ENCODE data around the gene ANKRD9. TPM values are rescaled to one million over a fixed set of nuclear protein-coding genes. Genes with fewer than 3 reads are reported as not detected.

The ANKRD9 gene
- total RNA-seq (2016; rRNA removed; fragmentation: Illumina TruSeq; extraction: Trizol) (5.7 and 10.0 TPM in 2 replicates), polyA plus RNA-seq (2011; rRNA removed) (15.0 and 23.2 TPM in 2 replicates), polyA minus RNA-seq (2011; rRNA and poly(A)+ RNA removed; ENCODE audit: low replicate concordance) (16.4 and 20.4 TPM in 2 replicates), Bru-seq, nascent RNA (percentile 47 among the genes with signal in this experiment), BruChase-seq, experiment 1, labeled RNA remaining after a 6-hour chase (percentile 72 among the genes with signal in this experiment), BruChase-seq, experiment 2, labeled RNA remaining after a 2-hour chase (percentile 60 among the genes with signal in this experiment)
- 14.3 and 16.0 TPM in 2 replicates for total RNA-seq (2016; cell fraction: cytosol; rRNA removed; fragmentation: Illumina TruSeq; extraction: Trizol; ENCODE audit: low read depth)
- 5.0 and 10.4 TPM in 2 replicates for total RNA-seq (2016; cell fraction: insoluble cytoplasmic fraction; rRNA removed; fragmentation: Illumina TruSeq; extraction: Trizol)
- 17.4 and 22.1 TPM in 2 replicates for total RNA-seq (2016; cell fraction: membrane; rRNA removed; fragmentation: Illumina TruSeq; extraction: Trizol)
- total RNA-seq (2016; cell fraction: nucleus; rRNA removed; fragmentation: Illumina TruSeq; extraction: Trizol) = 10.0 and 10.9 TPM in 2 replicates
- polyA plus RNA-seq (2011; cell fraction: cytosol; rRNA removed) = 15.5 and 27.2 TPM in 2 replicates
- polyA plus RNA-seq (2011; cell fraction: nucleus; rRNA removed) = 167 and 168 TPM in 2 replicates
- polyA plus RNA-seq (2012) = 10.5 and 17.4 TPM in 2 replicates
- polyA plus RNA-seq (2016; cell fraction: cytosol; fragmentation: Illumina TruSeq; extraction: Trizol; ENCODE audit: low read depth) = 15.9 and 17.0 TPM in 2 replicates
- 5.9 and 6.8 TPM in 2 replicates for polyA plus RNA-seq (2016; cell fraction: insoluble cytoplasmic fraction; fragmentation: Illumina TruSeq; extraction: Trizol; ENCODE audit: low read depth)
- polyA plus RNA-seq (2016; cell fraction: membrane; fragmentation: Illumina TruSeq; extraction: Trizol; ENCODE audit: low read depth) = 15.7 and 16.1 TPM in 2 replicates
- 29.1 and 29.7 TPM in 2 replicates for polyA plus RNA-seq (2016; cell fraction: nucleus; fragmentation: Illumina TruSeq; extraction: Trizol; ENCODE audit: insufficient read depth, low read depth)
- polyA minus RNA-seq (2011; cell fraction: cytosol; rRNA and poly(A)+ RNA removed) = 9.8 and 9.9 TPM in 2 replicates
- polyA minus RNA-seq (2011; cell fraction: nucleus; rRNA and poly(A)+ RNA removed) = 11.9 and 12.4 TPM in 2 replicates
- long read RNA-seq, experiment 1, full-length matches to known transcripts = 2 of 5 reads
- long read RNA-seq, experiment 1, partial matches to known transcripts = 0 of 5 reads
- long read RNA-seq, experiment 1, other reads (novel, unspliced or antisense) = 3 of 5 reads
- long read RNA-seq, experiment 2, full-length matches to known transcripts = 46 of 71 reads
- long read RNA-seq, experiment 2, partial matches to known transcripts = 1 of 71 reads
- long read RNA-seq, experiment 2, other reads (novel, unspliced or antisense) = 24 of 71 reads

- DNase-seq (ENCODE audit: low spot score) = peak; percentile 85
- CTCF ChIA-PET (ENCODE audit: low intra/inter-chr PET ratio, low total read pairs) = no interaction called here
- FAIRE-seq = no peak
- Histone ChIP-seq H3K27ac (ENCODE audit: extremely low read length, insufficient read depth, low read length) (peak within 1 kb of the TSS; percentile 80), H3K36me3 (replicated peaks in 1 of 2; ENCODE audit: control insufficient read depth in 1 of 2, insufficient read depth in 2 of 2, low read length in 2 of 2) (peaks cover 3 to 4% of the 10 kb centered on the region in 2 experiments; a peak in 1 of 5 replicates), H2AFZ (ENCODE audit: low read length) (no peak within 1 kb of the TSS), H3K79me2 (ENCODE audit: insufficient read depth, low read length) (no peaks in the 10 kb centered on the region), H3K4me1 (ENCODE audit: insufficient read depth, low read length) (peaks cover 55% of the 10 kb centered on the region), H3K4me2 (ENCODE audit: low read depth, low read length) (peak within 1 kb of the TSS; percentile 91), H3K9me3 (ENCODE audit: low read length) (no peaks in the 10 kb centered on the region), H4K20me1 (ENCODE audit: insufficient read depth, low read length) (no peaks in the 10 kb centered on the region), H3K27me3 (ENCODE audit: control insufficient read depth in 1 of 2, insufficient read depth in 2 of 2, low read length in 2 of 2) (no peaks in the 10 kb centered on the region; a peak in 2 of 5 replicates), H3K4me3 (replicated peaks in 1 of 3; ENCODE audit: insufficient read depth in 1 of 3, low read depth in 2 of 3, low read length in 3 of 3) (peak within 1 kb of the TSS; percentile 67 to 90 (median 84)), H3K9ac (ENCODE audit: insufficient read depth, low read depth, low read length) (peak within 1 kb of the TSS; percentile 80)
- no TSS peak for BruUV-seq (replicated peaks)
- peak; percentile 62 for ATAC-seq
- WGBS (ENCODE audit: low lambda C conversion rate) = 2% methylated on average over 7 of the region's 91 CpGs
- intact Hi-C loops (cut with micrococcal nuclease; ENCODE audit: unreplicated experiment) = loop anchor here (2.0 kb wide), 1 partner anchor 67 kb away; no protein-coding TSS in a partner anchor
- POLR2A ChIA-PET = interaction anchor here (0.7 to 1.2 kb wide), 11 partner anchors 9 to 173 kb away, joined by 3 to 8 read pairs (median 3); no protein-coding TSS in a partner anchor
- in situ Hi-C loops (cut with HindIII; ENCODE audit: extremely low pct_ligation_motif_present, low pct_unique_long_range_greater_than_20kb) = no loop called here
- TF ChIP-seq MIER2 (CRISPR knock-in tag; IDR thresholded peaks at IDR 0.05) = no peak
- no peak for TF ChIP-seq SIX1 (CRISPR knock-in tag; IDR thresholded peaks at IDR 0.05; ENCODE audit: borderline replicate concordance)
- TF ChIP-seq ZNF788 (CRISPR knock-in tag; IDR thresholded peaks at IDR 0.05; ENCODE audit: borderline replicate concordance) = peak; percentile 18; the same call in 1 of the 2 replicates
- no peak for TF ChIP-seq SYNCRIP (IDR thresholded peaks at IDR 0.05; ENCODE audit: insufficient read depth, low read depth, low read length)
- TF ChIP-seq ZNF792 (CRISPR knock-in tag; IDR thresholded peaks at IDR 0.05) = no peak
- 0 out of 2 replicates have a peak, but pooled peaks have one; percentile 55 for TF ChIP-seq ERF (CRISPR knock-in tag; IDR thresholded peaks at IDR 0.05)
- no peak for TF ChIP-seq ZBTB21 (CRISPR knock-in tag; IDR thresholded peaks at IDR 0.05)
- TF ChIP-seq ZSCAN5A (CRISPR knock-in tag; IDR thresholded peaks at IDR 0.05; ENCODE audit: borderline replicate concordance) = no peak
- peak; percentile 9; the same call in 1 of the 2 replicates for TF ChIP-seq ZSCAN25 (CRISPR knock-in tag; IDR thresholded peaks at IDR 0.05)
- TF ChIP-seq FOSL2 (CRISPR knock-in tag; IDR thresholded peaks at IDR 0.05) = 0 out of 2 replicates have a peak, but pooled peaks have one; percentile 1
- no peak for TF ChIP-seq ZNF18 (CRISPR knock-in tag; IDR thresholded peaks at IDR 0.05; ENCODE audit: insufficient replicate concordance)
- TF ChIP-seq ZNF331 (CRISPR knock-in tag; IDR thresholded peaks at IDR 0.05) = no peak
- no peak for TF ChIP-seq MTF2 (CRISPR knock-in tag; IDR thresholded peaks at IDR 0.05; ENCODE audit: borderline replicate concordance)
- no peak for TF ChIP-seq RELA (CRISPR knock-in tag; IDR thresholded peaks at IDR 0.05)
Observed at GRCh38 chr14:102509746-102510615, at the start of gene ANKRD9. Gene ANKRD9 (minus strand): TSS chr14:102509776. CDS start chr14:102507889, 1,887 bp downstream.
